ENCODE measurements around the gene JSRP1.

JSRP1 gene

GRCh38 chr19:2229103-2230032 is 26.8 kb downstream of the JSRP1 start:
- peaks cover 55% of the 10 kb centered on the region for H3K79me2 ChIP-seq (ENCODE audit: control insufficient read depth, low read length)
- 0 out of 2 replicates have a peak overlapping the region, but pooled peaks have one; percentile 90 for H3K27ac ChIP-seq (ENCODE audit: low read depth, low read length)
- no peaks in the 10 kb centered on the region for H3K9me2 ChIP-seq (replicated peaks; ENCODE audit: control insufficient read depth, low read length)
- TF ChIP-seq EZH2phosphoT487 (IDR thresholded peaks at IDR 0.05; ENCODE audit: borderline replicate concordance, low read length) = no peak
- no peak for TF ChIP-seq CTCF (IDR thresholded peaks at IDR 0.05; ENCODE audit: low read depth, low read length, poor library complexity, severe bottlenecking)
- H3K4me3 ChIP-seq (ENCODE audit: low read length) = no peak overlapping the region
- peaks cover 95% of the 10 kb centered on the region for H3K36me3 ChIP-seq (ENCODE audit: control insufficient read depth, low read length)
- no peaks in the 10 kb centered on the region for H3K27me3 ChIP-seq (ENCODE audit: control insufficient read depth, low read length)
- H3F3A ChIP-seq (ENCODE audit: control insufficient read depth, insufficient read depth) = peaks cover 28% of the 10 kb centered on the region
- H3K4me1 ChIP-seq (ENCODE audit: control insufficient read depth, low read length) = peaks cover 51% of the 10 kb centered on the region
- 0 out of 2 replicates have a peak, but pooled peaks cover 3% of the 10 kb centered on the region for H4K20me1 ChIP-seq (ENCODE audit: control insufficient read depth, insufficient read depth, low read depth, low read length)
- H3K4me2 ChIP-seq (ENCODE audit: low read length) = peak overlapping the region; percentile 88; the same call in 1 of the 2 replicates
- H3K9me3 ChIP-seq (ENCODE audit: control insufficient read depth, insufficient read depth, low read length) = no peaks in the 10 kb centered on the region

- 0 out of 2 replicates have a peak, but pooled peaks cover 3% of the 10 kb centered on the region for H4K20me1 ChIP-seq (ENCODE audit: control insufficient read depth, insufficient read depth, low read depth, low read length)
- no peaks in the 10 kb centered on the region for H3K9me3 ChIP-seq (ENCODE audit: control insufficient read depth, insufficient read depth, low read length)
- H3K27ac ChIP-seq (ENCODE audit: low read depth, low read length) = peak overlapping the region; percentile 90
- peaks cover 51% of the 10 kb centered on the region for H3K4me1 ChIP-seq (ENCODE audit: control insufficient read depth, low read length)
- peak overlapping the region; percentile 88 for H3K4me2 ChIP-seq (ENCODE audit: low read length)
- no peaks in the 10 kb centered on the region for H3K27me3 ChIP-seq (ENCODE audit: control insufficient read depth, low read length)
- H3K36me3 ChIP-seq (ENCODE audit: control insufficient read depth, low read length) = peaks cover 94% of the 10 kb centered on the region
- TF ChIP-seq CTCF (IDR thresholded peaks at IDR 0.05; ENCODE audit: low read depth, low read length, poor library complexity, severe bottlenecking) = no peak
- no peak for TF ChIP-seq EZH2phosphoT487 (IDR thresholded peaks at IDR 0.05; ENCODE audit: borderline replicate concordance, low read length)
- H3K9me2 ChIP-seq (replicated peaks; ENCODE audit: control insufficient read depth, low read length) = no peaks in the 10 kb centered on the region
- H3K79me2 ChIP-seq (ENCODE audit: control insufficient read depth, low read length) = peaks cover 45% of the 10 kb centered on the region
- peak overlapping the region; percentile 65 for H3K4me3 ChIP-seq (ENCODE audit: low read length)
- H3F3A ChIP-seq (ENCODE audit: control insufficient read depth, insufficient read depth) = peaks cover 30% of the 10 kb centered on the region
Measured at GRCh38 chr19:2228157-2229030, 27.8 kb downstream of the JSRP1 start.

- Histone ChIP-seq H3K79me2 (ENCODE audit: control insufficient read depth, low read length) (peaks cover 37% of the 10 kb centered on the region), H3K4me2 (ENCODE audit: low read length) (peak overlapping the region; percentile 88)
Measured at GRCh38 chr19:2227415-2228156, 28.6 kb downstream of the JSRP1 start.

More at GRCh38 chr19:2227415-2228156, 28.6 kb downstream of the JSRP1 start:
- peaks cover 91% of the 10 kb centered on the region for H3K36me3 ChIP-seq (ENCODE audit: control insufficient read depth, low read length)
- peak overlapping the region; percentile 65 for H3K4me3 ChIP-seq (ENCODE audit: low read length)
- H3K9me3 ChIP-seq (ENCODE audit: control insufficient read depth, insufficient read depth, low read length) = no peaks in the 10 kb centered on the region
- peaks cover 53% of the 10 kb centered on the region for H3K4me1 ChIP-seq (ENCODE audit: control insufficient read depth, low read length)
- no peaks in the 10 kb centered on the region for H3K9me2 ChIP-seq (replicated peaks; ENCODE audit: control insufficient read depth, low read length)
- TF ChIP-seq CTCF (IDR thresholded peaks at IDR 0.05; ENCODE audit: low read depth, low read length, poor library complexity, severe bottlenecking) (no peak), EZH2phosphoT487 (IDR thresholded peaks at IDR 0.05; ENCODE audit: borderline replicate concordance, low read length) (no peak)
- no peaks in the 10 kb centered on the region for H3K27me3 ChIP-seq (ENCODE audit: control insufficient read depth, low read length)
- H4K20me1 ChIP-seq (ENCODE audit: control insufficient read depth, insufficient read depth, low read depth, low read length) = 0 out of 2 replicates have a peak, but pooled peaks cover 3% of the 10 kb centered on the region
- H3K27ac ChIP-seq (ENCODE audit: low read depth, low read length) = peak overlapping the region; percentile 90
- peaks cover 32% of the 10 kb centered on the region for H3F3A ChIP-seq (ENCODE audit: control insufficient read depth, insufficient read depth)
